ENCODE measurements around the gene NUS1.

DNA sequence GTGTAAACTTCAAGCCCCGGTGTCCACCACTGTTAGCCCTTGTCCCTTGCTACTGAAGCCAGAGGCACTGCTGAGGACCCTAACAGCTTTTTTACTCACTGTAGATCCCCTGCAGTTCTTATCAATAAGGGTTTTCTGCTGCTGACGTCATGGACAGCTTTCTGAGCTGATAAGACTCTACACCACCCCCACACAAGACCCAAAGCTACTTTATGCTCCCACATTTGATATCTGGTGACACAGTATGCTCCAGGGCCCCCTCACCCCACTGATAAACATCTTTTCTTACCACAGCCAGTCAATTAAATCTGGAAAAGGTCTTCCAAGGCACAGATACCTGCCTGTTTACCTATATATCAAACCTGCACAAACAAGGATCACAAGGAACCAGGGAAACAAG lies 65.3 kb downstream of the NUS1 start:
- TF ChIP-seq, protein P1, sequence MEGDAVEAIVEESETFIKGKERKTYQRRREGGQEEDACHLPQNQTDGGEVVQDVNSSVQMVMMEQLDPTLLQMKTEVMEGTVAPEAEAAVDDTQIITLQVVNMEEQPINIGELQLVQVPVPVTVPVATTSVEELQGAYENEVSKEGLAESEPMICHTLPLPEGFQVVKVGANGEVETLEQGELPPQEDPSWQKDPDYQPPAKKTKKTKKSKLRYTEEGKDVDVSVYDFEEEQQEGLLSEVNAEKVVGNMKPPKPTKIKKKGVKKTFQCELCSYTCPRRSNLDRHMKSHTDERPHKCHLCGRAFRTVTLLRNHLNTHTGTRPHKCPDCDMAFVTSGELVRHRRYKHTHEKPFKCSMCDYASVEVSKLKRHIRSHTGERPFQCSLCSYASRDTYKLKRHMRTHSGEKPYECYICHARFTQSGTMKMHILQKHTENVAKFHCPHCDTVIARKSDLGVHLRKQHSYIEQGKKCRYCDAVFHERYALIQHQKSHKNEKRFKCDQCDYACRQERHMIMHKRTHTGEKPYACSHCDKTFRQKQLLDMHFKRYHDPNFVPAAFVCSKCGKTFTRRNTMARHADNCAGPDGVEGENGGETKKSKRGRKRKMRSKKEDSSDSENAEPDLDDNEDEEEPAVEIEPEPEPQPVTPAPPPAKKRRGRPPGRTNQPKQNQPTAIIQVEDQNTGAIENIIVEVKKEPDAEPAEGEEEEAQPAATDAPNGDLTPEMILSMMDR (conservative IDR thresholded peaks at IDR 0.05; ENCODE audit: low read depth, low read length) = no peak
- TF ChIP-seq EZH2phosphoT487 (IDR thresholded peaks at IDR 0.05; ENCODE audit: borderline replicate concordance, low read length) (no peak), EZH2 (IDR thresholded peaks at IDR 0.05; ENCODE audit: low read length, unreplicated experiment) (no peak)
